Measurements from ENCODE around the gene TLK1. TPM values are rescaled to one million over a fixed set of nuclear protein-coding genes. Genes with fewer than 3 reads are reported as not detected.

TLK1 gene
- total and polyA plus RNA-seq, 9 of the 15 experiments (the other 6 are each of a cell fraction or from before 2014, with no cell fraction given) = 20.2 to 101 (median 40.5) TPM

DNA sequence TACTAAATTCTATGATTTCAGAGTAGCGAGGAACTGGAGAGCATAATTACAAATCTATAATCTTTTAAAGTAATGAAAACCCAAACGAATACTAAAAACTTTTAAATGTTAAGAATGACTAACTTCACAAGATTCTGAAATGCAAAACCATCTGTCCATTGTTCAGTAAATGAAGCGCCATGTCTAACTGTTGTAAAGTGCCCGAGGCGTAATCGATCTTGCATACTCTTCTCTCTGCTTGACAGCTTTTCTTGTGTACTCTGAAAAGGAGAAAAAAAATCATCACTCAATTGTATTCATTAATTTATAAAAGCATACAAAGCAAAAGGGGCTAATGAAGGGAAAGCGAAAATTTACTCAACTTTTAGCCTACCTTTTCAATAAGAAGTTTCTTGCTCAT lies 111.0 kb downstream of the TLK1 start:
- 93% methylated on average over 7 of the region's 7 CpGs for WGBS (ENCODE audit: insufficient coverage, low coverage, missing lambda C conversion rate)
- no peak for FAIRE-seq

DNA sequence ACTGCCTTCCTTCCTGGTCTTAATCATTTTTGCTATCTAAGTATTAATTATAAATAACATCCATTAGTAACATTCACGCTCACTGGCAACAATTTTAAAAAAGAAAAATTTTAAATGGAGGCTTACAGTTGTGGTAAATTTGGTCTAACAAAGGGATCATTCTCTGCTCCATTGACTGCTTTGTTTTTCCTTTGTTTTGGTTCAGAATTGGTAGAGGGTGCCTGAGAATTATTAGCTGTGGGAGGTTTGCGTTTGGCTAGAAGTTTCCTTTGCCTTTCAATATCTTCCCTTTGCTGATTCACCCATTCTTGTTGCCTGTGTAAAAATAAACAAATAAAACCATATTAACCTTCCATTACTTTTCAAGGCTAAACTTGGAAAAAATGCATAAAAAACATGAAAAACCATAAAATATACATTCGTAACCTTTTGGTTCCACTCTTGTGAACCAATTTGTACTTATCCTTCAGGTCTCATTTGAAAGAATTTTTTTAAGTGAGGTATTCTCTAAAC lies 114.6 kb downstream of the TLK1 start:
- Histone ChIP-seq H4K20me1 (replicated peaks; ENCODE audit: control insufficient read depth, insufficient read depth, low read length) (no peaks in the 10 kb centered on the region), H3K9me3 (replicated peaks; ENCODE audit: control insufficient read depth, insufficient read depth, low read depth, low read length) (no peaks in the 10 kb centered on the region), H3K36me3 (ENCODE audit: control insufficient read depth, insufficient read depth, low read length) (peaks cover 89% of the 10 kb centered on the region), H3K79me2 (ENCODE audit: control insufficient read depth, insufficient read depth, low read length) (no peaks in the 10 kb centered on the region), H3K4me1 (replicated peaks in 1 of 2; ENCODE audit: control insufficient read depth in 2 of 2, insufficient read depth in 2 of 2, low read length in 2 of 2) (no peaks in the 10 kb centered on the region), H2AFZ (ENCODE audit: low read depth, low read length) (no peak overlapping the region), H3K4me3 (no peak overlapping the region), H3K27me3 (ENCODE audit: control insufficient read depth in 2 of 2, insufficient read depth in 2 of 2, low read length in 2 of 2) (no peaks in the 10 kb centered on the region), H3K4me2 (ENCODE audit: insufficient read depth, low read length) (no peak overlapping the region), H3K9ac (ENCODE audit: insufficient read depth in 1 of 2, low read depth in 2 of 2, low read length in 2 of 2) (no peak overlapping the region), H3K27ac (ENCODE audit: extremely low read depth, low read depth, low read length) (no peak overlapping the region), H3K9me1 (ENCODE audit: control insufficient read depth, insufficient read depth, low read length) (no peaks in the 10 kb centered on the region)
- ATAC-seq (no peak), FAIRE-seq (no peak), DNase-seq (ENCODE audit: extremely low read depth in 1 of 4, low spot score in 3 of 4) (no peak)
- intact Hi-C loops (cut with micrococcal nuclease) = no loop called here
- BruUV-seq (replicated peaks) = no TSS peak
- ChIA-PET CTCF (ENCODE audit: low intra/inter-chr PET ratio) (no interaction called here), POLR2A (no interaction called here)
- WGBS (ENCODE audit: insufficient coverage, low coverage, missing lambda C conversion rate) = 93% methylated on average over 3 of the region's 3 CpGs
- TF ChIP-seq CHD2 (IDR thresholded peaks at IDR 0.05; ENCODE audit: low read depth, low read length) = no peak
- no peak for TF ChIP-seq RBBP5 (IDR thresholded peaks at IDR 0.05; ENCODE audit: borderline replicate concordance, insufficient read depth, low read length, poor library complexity, severe bottlenecking)
- TF ChIP-seq ZNF134 (CRISPR knock-in tag; conservative IDR thresholded peaks at IDR 0.05) = no peak
- no peak for TF ChIP-seq NR2C2 (CRISPR knock-in tag; IDR thresholded peaks at IDR 0.05)
- no peak for TF ChIP-seq NR2C2 (tag; IDR thresholded peaks at IDR 0.05)
- TF ChIP-seq STAT5A (IDR thresholded peaks at IDR 0.05; ENCODE audit: borderline replicate concordance, low read length) = no peak
- no peak for TF ChIP-seq NCOA4 (IDR thresholded peaks at IDR 0.05; ENCODE audit: partially characterized antibody)
- no peak for TF ChIP-seq PPARD (CRISPR knock-in tag; IDR thresholded peaks at IDR 0.05)
- in situ Hi-C loops (cut with MboI) = no loop called here

More for the DNA sequence above, 111.0 kb downstream of the TLK1 start:
- Histone ChIP-seq H3K4me3 (no peak overlapping the region), H3K9me1 (ENCODE audit: control insufficient read depth, insufficient read depth, low read length) (no peaks in the 10 kb centered on the region), H3K27ac (ENCODE audit: extremely low read depth, low read depth, low read length) (no peak overlapping the region), H4K20me1 (replicated peaks; ENCODE audit: control insufficient read depth, insufficient read depth, low read length) (no peaks in the 10 kb centered on the region), H3K27me3 (ENCODE audit: control insufficient read depth in 2 of 2, insufficient read depth in 2 of 2, low read length in 2 of 2) (no peaks in the 10 kb centered on the region), H2AFZ (ENCODE audit: low read depth, low read length) (no peak overlapping the region), H3K9ac (ENCODE audit: insufficient read depth in 1 of 2, low read depth in 2 of 2, low read length in 2 of 2) (no peak overlapping the region), H3K9me3 (replicated peaks; ENCODE audit: control insufficient read depth, insufficient read depth, low read depth, low read length) (no peaks in the 10 kb centered on the region), H3K36me3 (ENCODE audit: control insufficient read depth, insufficient read depth, low read length) (peaks cover 87% of the 10 kb centered on the region), H3K4me1 (replicated peaks in 1 of 2; ENCODE audit: control insufficient read depth in 2 of 2, insufficient read depth in 2 of 2, low read length in 2 of 2) (no peaks in the 10 kb centered on the region), H3K79me2 (ENCODE audit: control insufficient read depth, insufficient read depth, low read length) (no peaks in the 10 kb centered on the region), H3K4me2 (ENCODE audit: insufficient read depth, low read length) (no peak overlapping the region)
- DNase-seq (ENCODE audit: extremely low read depth in 1 of 4, low spot score in 3 of 4) = no peak
- no peak for TF ChIP-seq CREBBP (IDR thresholded peaks at IDR 0.05; ENCODE audit: low read depth, low read length)
- TF ChIP-seq RBM22 (IDR thresholded peaks at IDR 0.05; ENCODE audit: low read depth, low read length, poor library complexity, severe bottlenecking) = peak; percentile 32
- BruUV-seq (replicated peaks) = no TSS peak
- in situ Hi-C loops (cut with MboI) (no loop called here), intact Hi-C loops (cut with micrococcal nuclease) (no loop called here)
- CTCF ChIA-PET (ENCODE audit: low intra/inter-chr PET ratio) = no interaction called here
- no peak for ATAC-seq
- POLR2A ChIA-PET = no interaction called here

All from K562 (cell line).